ENCODE measurements around the gene RNF41.

RNF41 gene

DNA sequence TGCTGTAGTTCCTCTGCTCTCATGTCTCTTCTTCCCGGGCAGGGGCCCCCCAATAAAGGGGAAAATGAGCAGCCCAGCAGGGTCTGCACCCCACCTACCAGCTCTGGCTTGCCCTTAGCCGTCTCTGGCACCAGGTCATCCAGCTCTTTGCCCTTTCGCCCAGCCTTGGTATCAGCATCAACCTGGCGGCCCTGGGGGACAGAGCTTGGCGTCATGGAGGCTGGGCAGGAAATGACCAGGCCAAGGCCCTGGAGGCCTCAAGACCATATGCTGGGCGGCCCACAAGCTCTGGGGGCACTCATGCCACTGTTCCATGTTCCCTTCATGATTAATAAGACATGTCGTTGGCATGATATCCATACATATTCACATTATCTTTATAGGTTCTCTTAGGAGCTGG lies 48.9 kb downstream of the RNF41 start:
- ChIA-PET POLR2A (interaction anchor here (0.5 kb wide), 1 partner anchor 177 kb away, joined by 4 read pairs; no protein-coding TSS in a partner anchor), CTCF (interaction anchor here (0.5 to 6.8 kb wide), 4 partner anchors 8 to 461 kb away, joined by 3 to 47 read pairs (median 7); partner anchors contain the start of gene SMARCC2)
- H3K4me1 ChIP-seq (ENCODE audit: control extremely low read depth in 1 of 4, control insufficient read depth in 4 of 4, insufficient read depth in 4 of 4, low read length in 3 of 4), result no peaks in the 10 kb centered on the region
- H3K36me3 ChIP-seq (ENCODE audit: control insufficient read depth in 4 of 4, insufficient read depth in 4 of 4, low read length in 3 of 4), result peaks cover 33 to 90% (median 72%) of the 10 kb centered on the region in 4 experiments
- no peaks in the 10 kb centered on the region for H3K27me3 ChIP-seq (replicated peaks in 2 of 5; ENCODE audit: control insufficient read depth in 4 of 5, insufficient read depth in 5 of 5, low read length in 4 of 5)
- H3K27ac ChIP-seq (ENCODE audit: insufficient read depth in 1 of 2, low read depth in 1 of 2, low read length in 2 of 2, poor library complexity in 1 of 2, severe bottlenecking in 2 of 2), result no peak overlapping the region
- WGBS (ENCODE audit: insufficient coverage), result 81% methylated on average over 4 of the region's 7 CpGs
- no peak overlapping the region for H3K4me3 ChIP-seq (ENCODE audit: control insufficient read depth in 1 of 7, extremely low read depth in 1 of 7, insufficient read depth in 4 of 7, low read depth in 2 of 7, low read length in 6 of 7)
- DNase-seq, result no peak
- H3K9me3 ChIP-seq (ENCODE audit: control extremely low read depth in 1 of 5, control insufficient read depth in 4 of 5, insufficient read depth in 2 of 5, low read depth in 1 of 5, low read length in 4 of 5), result no peaks in the 10 kb centered on the region

DNA sequence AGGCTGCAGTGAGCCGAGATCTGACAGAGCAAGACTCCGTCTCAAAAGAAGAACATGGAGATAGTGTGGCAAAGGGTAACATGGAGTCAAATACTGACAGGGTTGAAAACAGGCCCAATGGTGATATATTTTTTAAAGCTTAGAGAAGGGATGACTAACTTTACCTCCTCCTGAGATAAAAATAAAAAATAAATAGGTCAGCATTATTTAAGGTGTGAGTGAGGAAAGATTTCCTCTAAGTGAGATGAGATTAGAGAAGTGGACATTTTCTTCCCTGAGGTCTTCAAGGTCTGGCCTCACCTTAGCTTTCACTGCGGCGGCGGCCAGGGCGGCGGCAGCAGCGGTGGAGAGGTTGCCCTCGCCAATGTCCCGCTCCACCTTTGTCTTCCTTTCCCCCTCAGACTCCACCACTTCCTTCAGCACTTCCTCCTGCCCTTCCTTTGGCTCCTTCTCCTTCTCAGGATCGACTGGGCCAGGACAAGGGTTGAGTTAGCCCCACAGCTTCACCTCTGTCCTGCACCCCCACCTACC lies 52.4 kb downstream of the RNF41 start:
- WGBS (ENCODE audit: insufficient coverage), result 87% methylated on average over 11 of the region's 11 CpGs
- no peaks in the 10 kb centered on the region for H3K4me1 ChIP-seq (ENCODE audit: control extremely low read depth in 1 of 4, control insufficient read depth in 4 of 4, insufficient read depth in 4 of 4, low read length in 3 of 4)
- CTCF ChIA-PET, result interaction anchor here (1.0 to 1.3 kb wide), 3 partner anchors 8 to 45 kb away, joined by 3 to 4 read pairs (median 3); partner anchors contain the start of gene SMARCC2
- POLR2A ChIA-PET, result interaction anchor here (0.5 to 0.6 kb wide), 2 partner anchors 11 to 13 kb away, joined by 3 to 4 read pairs; partner anchors contain the start of gene MYL6
- no peaks in the 10 kb centered on the region for H3K9me3 ChIP-seq (ENCODE audit: control extremely low read depth in 1 of 5, control insufficient read depth in 4 of 5, insufficient read depth in 2 of 5, low read depth in 1 of 5, low read length in 4 of 5)
- no peak for DNase-seq
- peaks cover 27 to 91% (median 70%) of the 10 kb centered on the region in 4 experiments for H3K36me3 ChIP-seq (ENCODE audit: control insufficient read depth in 4 of 4, insufficient read depth in 4 of 4, low read length in 3 of 4)
- peak overlapping the region in 1 of 2 experiments; percentile 49 for H3K27ac ChIP-seq (ENCODE audit: insufficient read depth in 1 of 2, low read depth in 1 of 2, low read length in 2 of 2, poor library complexity in 1 of 2, severe bottlenecking in 2 of 2)
- no peaks in the 10 kb centered on the region for H3K27me3 ChIP-seq (replicated peaks in 2 of 5; ENCODE audit: control insufficient read depth in 4 of 5, insufficient read depth in 5 of 5, low read length in 4 of 5)
- H3K4me3 ChIP-seq (ENCODE audit: control insufficient read depth in 1 of 7, extremely low read depth in 1 of 7, insufficient read depth in 4 of 7, low read depth in 2 of 7, low read length in 6 of 7), result no peak overlapping the region

DNA sequence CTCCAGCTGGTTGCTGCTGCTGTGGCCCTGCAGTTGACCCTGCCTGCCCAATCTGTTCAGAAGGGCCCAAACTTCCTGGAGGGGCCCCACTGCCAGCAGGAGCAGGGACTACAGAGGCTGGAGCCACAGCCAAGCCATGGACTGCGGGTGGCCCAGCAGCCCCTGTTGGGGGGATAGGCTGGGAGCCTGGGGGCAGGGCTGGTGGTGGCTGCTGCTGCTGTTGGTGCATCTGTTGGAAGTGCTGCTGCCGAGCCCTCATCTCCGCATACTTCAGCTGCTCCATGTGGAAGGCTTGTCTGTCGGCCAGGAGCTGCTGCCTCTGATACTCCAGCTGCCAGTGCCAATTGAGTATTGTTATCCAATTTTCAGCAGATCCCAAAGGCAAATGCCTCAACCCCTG lies 56.4 kb downstream of the RNF41 start:
- Histone ChIP-seq H3K27ac (ENCODE audit: insufficient read depth in 1 of 2, low read depth in 1 of 2, low read length in 2 of 2, poor library complexity in 1 of 2, severe bottlenecking in 2 of 2) (no peak overlapping the region), H3K27me3 (replicated peaks in 2 of 5; ENCODE audit: control insufficient read depth in 4 of 5, insufficient read depth in 5 of 5, low read length in 4 of 5) (no peaks in the 10 kb centered on the region), H3K4me1 (ENCODE audit: control extremely low read depth in 1 of 4, control insufficient read depth in 4 of 4, insufficient read depth in 4 of 4, low read length in 3 of 4) (peaks cover 0 to 8% (median 6%) of the 10 kb centered on the region in 4 experiments), H3K4me3 (ENCODE audit: control insufficient read depth in 1 of 7, extremely low read depth in 1 of 7, insufficient read depth in 4 of 7, low read depth in 2 of 7, low read length in 6 of 7) (no peak overlapping the region), H3K9me3 (ENCODE audit: control extremely low read depth in 1 of 5, control insufficient read depth in 4 of 5, insufficient read depth in 2 of 5, low read depth in 1 of 5, low read length in 4 of 5) (no peaks in the 10 kb centered on the region), H3K36me3 (ENCODE audit: control insufficient read depth in 4 of 4, insufficient read depth in 4 of 4, low read length in 3 of 4) (peaks cover 8 to 94% (median 70%) of the 10 kb centered on the region in 4 experiments)
- ChIA-PET CTCF (interaction anchor here (1.3 to 6.0 kb wide), 4 partner anchors 9 to 46 kb away, joined by 3 to 47 read pairs (median 5); no protein-coding TSS in a partner anchor), POLR2A (interaction anchor here (0.6 kb wide), 1 partner anchor 17 kb away, joined by 5 read pairs; no protein-coding TSS in a partner anchor)
- DNase-seq, result no peak
- WGBS (ENCODE audit: insufficient coverage), result 94% methylated on average over 3 of the region's 4 CpGs

DNA sequence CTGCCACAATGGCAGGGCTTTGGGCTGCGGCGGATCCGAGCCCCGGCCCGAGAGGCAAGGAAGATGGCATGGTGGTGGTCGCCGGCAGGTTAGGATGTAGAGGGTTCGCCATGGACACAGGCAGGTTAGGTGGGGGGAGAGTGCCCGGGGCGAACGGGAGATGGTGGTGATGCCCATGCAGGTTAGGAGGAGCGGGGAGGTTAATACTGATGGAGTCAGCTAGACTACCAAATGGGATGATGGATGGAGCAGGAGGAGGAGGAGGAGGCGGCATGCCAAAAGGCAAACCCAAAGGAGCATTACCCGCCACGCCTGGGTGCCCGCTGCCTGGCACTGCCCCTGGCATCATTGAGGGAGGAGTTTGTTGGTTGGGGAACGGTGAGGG lies 57.4 kb downstream of the RNF41 start:
- Histone ChIP-seq H3K36me3 (ENCODE audit: control insufficient read depth in 4 of 4, insufficient read depth in 4 of 4, low read length in 3 of 4) (peaks cover 4 to 94% (median 69%) of the 10 kb centered on the region in 4 experiments), H3K27me3 (replicated peaks in 2 of 5; ENCODE audit: control insufficient read depth in 4 of 5, insufficient read depth in 5 of 5, low read length in 4 of 5) (no peaks in the 10 kb centered on the region), H3K27ac (ENCODE audit: insufficient read depth in 1 of 2, low read depth in 1 of 2, low read length in 2 of 2, poor library complexity in 1 of 2, severe bottlenecking in 2 of 2) (no peak overlapping the region), H3K4me1 (ENCODE audit: control extremely low read depth in 1 of 4, control insufficient read depth in 4 of 4, insufficient read depth in 4 of 4, low read length in 3 of 4) (peaks cover 5 to 19% (median 16%) of the 10 kb centered on the region in 4 experiments), H3K4me3 (ENCODE audit: control insufficient read depth in 1 of 7, extremely low read depth in 1 of 7, insufficient read depth in 4 of 7, low read depth in 2 of 7, low read length in 6 of 7) (no peak overlapping the region), H3K9me3 (ENCODE audit: control extremely low read depth in 1 of 5, control insufficient read depth in 4 of 5, insufficient read depth in 2 of 5, low read depth in 1 of 5, low read length in 4 of 5) (no peaks in the 10 kb centered on the region)
- WGBS (ENCODE audit: insufficient coverage), result 99% methylated on average over 9 of the region's 17 CpGs
- DNase-seq, result no peak
- CTCF ChIA-PET, result interaction anchor here (1.4 to 6.0 kb wide), 2 partner anchors 10 to 40 kb away, joined by 3 to 47 read pairs; no protein-coding TSS in a partner anchor
- POLR2A ChIA-PET, result no interaction called here

- CTCF ChIA-PET, result interaction anchor here (1.4 to 6.0 kb wide), 5 partner anchors 10 to 94 kb away, joined by 3 to 47 read pairs (median 17); partner anchors contain the start of genes ANKRD52 and ZC3H10
- POLR2A ChIA-PET, result interaction anchor here (0.6 to 1.8 kb wide), 4 partner anchors 12 to 172 kb away, joined by 3 to 5 read pairs (median 4); partner anchors contain the start of gene ESYT1
- H3K9me3 ChIP-seq (ENCODE audit: control extremely low read depth in 1 of 5, control insufficient read depth in 4 of 5, insufficient read depth in 2 of 5, low read depth in 1 of 5, low read length in 4 of 5), result no peaks in the 10 kb centered on the region
- no peaks in the 10 kb centered on the region for H3K27me3 ChIP-seq (replicated peaks in 2 of 5; ENCODE audit: control insufficient read depth in 4 of 5, insufficient read depth in 5 of 5, low read length in 4 of 5)
- WGBS (ENCODE audit: insufficient coverage), result 90% methylated on average over 5 of the region's 11 CpGs
- H3K4me3 ChIP-seq (ENCODE audit: control insufficient read depth in 1 of 7, extremely low read depth in 1 of 7, insufficient read depth in 4 of 7, low read depth in 2 of 7, low read length in 6 of 7), result no peak overlapping the region
- H3K27ac ChIP-seq (ENCODE audit: insufficient read depth in 1 of 2, low read depth in 1 of 2, low read length in 2 of 2, poor library complexity in 1 of 2, severe bottlenecking in 2 of 2), result no peak overlapping the region
- no peak for DNase-seq
- peaks cover 8 to 24% (median 21%) of the 10 kb centered on the region in 4 experiments for H3K4me1 ChIP-seq (ENCODE audit: control extremely low read depth in 1 of 4, control insufficient read depth in 4 of 4, insufficient read depth in 4 of 4, low read length in 3 of 4)
- peaks cover 4 to 89% (median 67%) of the 10 kb centered on the region in 4 experiments for H3K36me3 ChIP-seq (ENCODE audit: control insufficient read depth in 4 of 4, insufficient read depth in 4 of 4, low read length in 3 of 4)
These were observed 58.0 kb downstream of the RNF41 start for GRCh38 chr12:56163533-56164344.

GRCh38 chr12:56162468-56163290 lies 59.0 kb downstream of the RNF41 start:
- Histone ChIP-seq H3K9me3 (ENCODE audit: control extremely low read depth in 1 of 5, control insufficient read depth in 4 of 5, insufficient read depth in 2 of 5, low read depth in 1 of 5, low read length in 4 of 5) (no peaks in the 10 kb centered on the region), H3K27me3 (replicated peaks in 2 of 5; ENCODE audit: control insufficient read depth in 4 of 5, insufficient read depth in 5 of 5, low read length in 4 of 5) (no peaks in the 10 kb centered on the region), H3K4me3 (ENCODE audit: control insufficient read depth in 1 of 7, extremely low read depth in 1 of 7, insufficient read depth in 4 of 7, low read depth in 2 of 7, low read length in 6 of 7) (no peak overlapping the region), H3K4me1 (ENCODE audit: control extremely low read depth in 1 of 4, control insufficient read depth in 4 of 4, insufficient read depth in 4 of 4, low read length in 3 of 4) (peaks cover 10 to 25% (median 22%) of the 10 kb centered on the region in 4 experiments), H3K36me3 (ENCODE audit: control insufficient read depth in 4 of 4, insufficient read depth in 4 of 4, low read length in 3 of 4) (peaks cover 2 to 78% (median 63%) of the 10 kb centered on the region in 4 experiments), H3K27ac (ENCODE audit: insufficient read depth in 1 of 2, low read depth in 1 of 2, low read length in 2 of 2, poor library complexity in 1 of 2, severe bottlenecking in 2 of 2) (peak overlapping the region in 1 of 2 experiments; percentile 20)
- peak in 1 of 3 donors; percentile 20 for DNase-seq
- POLR2A ChIA-PET, result interaction anchor here (0.6 to 1.8 kb wide), 8 partner anchors 13 to 609 kb away, joined by 3 to 5 read pairs (median 4); partner anchors contain the start of genes ESYT1 and ZC3H10
- 92% methylated on average over 5 of the region's 11 CpGs for WGBS (ENCODE audit: insufficient coverage)
- CTCF ChIA-PET, result interaction anchor here (0.9 to 6.0 kb wide), 8 partner anchors 8 to 96 kb away, joined by 3 to 47 read pairs (median 5); partner anchors contain the start of genes ANKRD52, SMARCC2 and ZC3H10

Data from common myeloid progenitor, CD34-positive (primary cell).